NCI-H526 treated with DMSO at 0.1 percent for 48 hours (cell line): ENCODE data around the gene TMEM176A.

Source experiments
- DNase-seq: peaks from one replicate; lab custom pipeline; 2025; lab: John Stamatoyannopoulos, UW

TMEM176A gene

GRCh38 chr7:150820148-150820547, 19.6 kb downstream of the TMEM176A start:
- DNase-seq = no peak

- DNase-seq = no peak
These were observed 20.1 kb downstream of the TMEM176A start for GRCh38 chr7:150820578-150821198.

- DNase-seq = no peak
These were observed 22.5 kb downstream of the TMEM176A start for GRCh38 chr7:150823043-150823442.

GRCh38 chr7:150823484-150824126, 23.0 kb downstream of the TMEM176A start:
- no peak for DNase-seq

- no peak for DNase-seq
These were observed 24.0 kb downstream of the TMEM176A start for GRCh38 chr7:150824379-150825177.

GRCh38 chr7:150826061-150826849, 25.7 kb downstream of the TMEM176A start:
- DNase-seq = no peak

- DNase-seq = no peak
These were observed 27.8 kb downstream of the TMEM176A start for GRCh38 chr7:150828384-150828783.

GRCh38 chr7:150829426-150829825, 28.9 kb downstream of the TMEM176A start:
- no peak for DNase-seq

- DNase-seq = no peak
These were observed 30.4 kb downstream of the TMEM176A start for GRCh38 chr7:150830937-150831336.

GRCh38 chr7:150831851-150832250, 31.3 kb downstream of the TMEM176A start:
- no peak for DNase-seq

- no peak for DNase-seq
These were observed 34.5 kb downstream of the TMEM176A start for GRCh38 chr7:150835019-150835418.

- no peak for DNase-seq
These were observed 35.2 kb downstream of the TMEM176A start for GRCh38 chr7:150835702-150836280.

GRCh38 chr7:150838965-150839650, 38.5 kb downstream of the TMEM176A start:
- no peak for DNase-seq

- no peak for DNase-seq
These were observed 41.4 kb downstream of the TMEM176A start for GRCh38 chr7:150842018-150842417.

- no peak for DNase-seq
These were observed 42.1 kb downstream of the TMEM176A start for GRCh38 chr7:150842716-150843115.

GRCh38 chr7:150845421-150845861, 44.9 kb downstream of the TMEM176A start:
- DNase-seq = no peak

GRCh38 chr7:150846291-150847115, 45.9 kb downstream of the TMEM176A start:
- DNase-seq = no peak

- no peak for DNase-seq
These were observed 47.0 kb downstream of the TMEM176A start for GRCh38 chr7:150847536-150847935.

GRCh38 chr7:150848111-150848510, 47.5 kb downstream of the TMEM176A start:
- no peak for DNase-seq

GRCh38 chr7:150848561-150849115, 48.1 kb downstream of the TMEM176A start:
- no peak for DNase-seq
